Nephron progenitor cell (in vitro differentiated cells): ENCODE measurements around the gene SIL1.
A peak's percentile ranks its signal among the peaks of the same experiment; 100 is the strongest.

Source experiments
- DNase-seq: peaks from one replicate; pipeline ENCODE4 v3.0.0; 2021
- H3K27ac Mint-ChIP-seq: 2 replicates; pipeline ENCODE4 v1.8.0; 2021; ENCODE audit warnings: mild to moderate bottlenecking, moderate library complexity, mixed read lengths
- H3K27me3 Mint-ChIP-seq: 2 replicates; pipeline ENCODE4 v1.8.0; 2021; ENCODE audit warnings: mild to moderate bottlenecking, low read depth, mixed read lengths; ENCODE audit not compliant: poor library complexity
- H3K36me3 Mint-ChIP-seq: 2 replicates; pipeline ENCODE4 v1.8.0; 2021; ENCODE audit warnings: low read depth, mixed read lengths
- H3K4me1 Mint-ChIP-seq: 2 replicates; pipeline ENCODE4 v1.8.0; 2021; ENCODE audit warnings: mixed read lengths
- H3K4me3 Mint-ChIP-seq: 2 replicates; pipeline ENCODE4 v1.8.0; 2021; ENCODE audit warnings: mild to moderate bottlenecking, moderate library complexity, mixed read lengths
- H3K9me3 Mint-ChIP-seq: 2 replicates; pipeline ENCODE4 v1.8.0; 2021; ENCODE audit warnings: mild to moderate bottlenecking, moderate library complexity, mixed read lengths
- TF ChIP-seq, protein P1 (sequence below): fragments of 200-600 bp; sonication (generic); IDR thresholded peaks from 2 replicates; pipeline ENCODE4 v1.5.0; 2021; ENCODE audit warnings: antibody characterized with exemption

Gene SIL1

DNA sequence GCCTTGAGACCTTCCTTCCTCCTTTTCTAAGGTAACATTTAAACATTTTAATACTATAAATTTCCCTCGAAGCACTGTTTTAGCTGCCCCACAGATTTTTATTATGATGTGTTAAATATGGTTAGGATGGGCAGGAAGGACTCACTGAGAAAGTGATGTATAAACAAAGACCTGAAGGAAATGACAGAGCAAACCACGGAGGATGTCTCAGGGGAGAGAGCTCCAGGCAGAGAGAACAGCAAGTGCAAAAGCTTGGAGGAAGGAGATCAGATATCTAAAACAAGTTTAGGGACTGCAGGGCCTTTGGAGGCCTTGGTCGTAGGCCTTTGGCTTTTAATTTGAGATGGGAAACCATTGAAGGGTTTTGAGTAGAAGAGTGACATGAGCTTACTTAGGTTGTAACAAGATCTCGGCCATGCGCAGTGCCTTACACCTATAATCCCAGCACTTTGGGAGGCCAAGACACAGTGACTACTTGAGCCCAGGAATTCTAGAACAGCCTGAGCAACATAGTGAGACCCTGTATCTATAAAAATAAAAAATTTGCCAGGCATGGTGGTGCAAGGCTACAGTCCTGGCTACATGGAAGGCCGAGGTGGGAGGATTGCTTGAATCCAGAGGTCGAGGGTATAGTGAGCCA is 287.5 kb downstream of the SIL1 start:
- DNase-seq = no peak
- TF ChIP-seq, protein P1, sequence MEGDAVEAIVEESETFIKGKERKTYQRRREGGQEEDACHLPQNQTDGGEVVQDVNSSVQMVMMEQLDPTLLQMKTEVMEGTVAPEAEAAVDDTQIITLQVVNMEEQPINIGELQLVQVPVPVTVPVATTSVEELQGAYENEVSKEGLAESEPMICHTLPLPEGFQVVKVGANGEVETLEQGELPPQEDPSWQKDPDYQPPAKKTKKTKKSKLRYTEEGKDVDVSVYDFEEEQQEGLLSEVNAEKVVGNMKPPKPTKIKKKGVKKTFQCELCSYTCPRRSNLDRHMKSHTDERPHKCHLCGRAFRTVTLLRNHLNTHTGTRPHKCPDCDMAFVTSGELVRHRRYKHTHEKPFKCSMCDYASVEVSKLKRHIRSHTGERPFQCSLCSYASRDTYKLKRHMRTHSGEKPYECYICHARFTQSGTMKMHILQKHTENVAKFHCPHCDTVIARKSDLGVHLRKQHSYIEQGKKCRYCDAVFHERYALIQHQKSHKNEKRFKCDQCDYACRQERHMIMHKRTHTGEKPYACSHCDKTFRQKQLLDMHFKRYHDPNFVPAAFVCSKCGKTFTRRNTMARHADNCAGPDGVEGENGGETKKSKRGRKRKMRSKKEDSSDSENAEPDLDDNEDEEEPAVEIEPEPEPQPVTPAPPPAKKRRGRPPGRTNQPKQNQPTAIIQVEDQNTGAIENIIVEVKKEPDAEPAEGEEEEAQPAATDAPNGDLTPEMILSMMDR = no peak
- Mint-ChIP-seq H3K36me3 (peaks cover 79% of the 10 kb centered on the region), H3K4me3 (no peak overlapping the region), H3K27ac (peak overlapping the region; percentile 55), H3K9me3 (no peaks in the 10 kb centered on the region), H3K4me1 (peaks cover 29% of the 10 kb centered on the region), H3K27me3 (no peaks in the 10 kb centered on the region)

GRCh38 chr5:138909734-138910133 is 288.4 kb downstream of the SIL1 start:
- peak overlapping the region; percentile 36 for H3K27ac Mint-ChIP-seq
- H3K36me3 Mint-ChIP-seq = peaks cover 75% of the 10 kb centered on the region
- no peak for DNase-seq
- H3K4me3 Mint-ChIP-seq = no peak overlapping the region
- H3K27me3 Mint-ChIP-seq = no peaks in the 10 kb centered on the region
- peaks cover 29% of the 10 kb centered on the region for H3K4me1 Mint-ChIP-seq
- no peaks in the 10 kb centered on the region for H3K9me3 Mint-ChIP-seq
- TF ChIP-seq, protein P1 = no peak

GRCh38 chr5:138905541-138905940 is 292.6 kb downstream of the SIL1 start:
- DNase-seq = no peak
- H3K27me3 Mint-ChIP-seq = no peaks in the 10 kb centered on the region
- H3K36me3 Mint-ChIP-seq = peaks cover 91% of the 10 kb centered on the region
- H3K4me1 Mint-ChIP-seq = peaks cover 25% of the 10 kb centered on the region
- H3K4me3 Mint-ChIP-seq = no peak overlapping the region
- H3K9me3 Mint-ChIP-seq = no peaks in the 10 kb centered on the region
- peak overlapping the region; percentile 72 for H3K27ac Mint-ChIP-seq
- TF ChIP-seq, protein P1 = no peak

- Mint-ChIP-seq H3K4me3 (no peak overlapping the region), H3K4me1 (peaks cover 8% of the 10 kb centered on the region), H3K27ac (peak overlapping the region; percentile 51), H3K36me3 (peaks cover 93% of the 10 kb centered on the region), H3K9me3 (no peaks in the 10 kb centered on the region), H3K27me3 (no peaks in the 10 kb centered on the region)
- TF ChIP-seq, protein P1 = no peak
- no peak for DNase-seq
Measured at GRCh38 chr5:138903130-138903775, 294.9 kb downstream of the SIL1 start.

DNA sequence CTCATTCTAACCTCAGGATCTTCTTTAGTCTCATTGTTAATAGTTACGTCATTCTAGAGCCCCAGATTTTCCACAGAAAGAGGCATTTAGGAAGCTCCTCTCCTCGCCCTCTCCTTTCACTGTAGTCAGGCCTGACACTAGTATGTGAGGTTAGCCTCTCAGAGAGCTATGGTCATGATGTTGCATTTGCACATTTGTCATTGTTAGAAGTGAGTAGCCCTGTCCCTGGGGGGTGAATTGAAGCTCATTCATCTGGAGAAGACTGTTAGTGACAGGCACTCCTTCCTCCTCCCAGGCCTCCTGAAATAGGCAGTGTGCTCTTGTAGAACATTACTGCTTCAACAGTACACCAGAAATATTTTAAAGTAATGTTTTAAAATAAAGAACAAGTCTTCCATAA is 296.5 kb downstream of the SIL1 start:
- TF ChIP-seq, protein P1 = no peak
- H3K27ac Mint-ChIP-seq = peak overlapping the region; percentile 74

More for the DNA sequence above, 296.5 kb downstream of the SIL1 start:
- Mint-ChIP-seq H3K9me3 (no peaks in the 10 kb centered on the region), H3K4me3 (no peak overlapping the region), H3K27me3 (no peaks in the 10 kb centered on the region), H3K4me1 (peaks cover 8% of the 10 kb centered on the region), H3K36me3 (peaks cover 96% of the 10 kb centered on the region)
- DNase-seq = no peak
